IPS-11a (cell line): ENCODE measurements around the gene RALGAPA2.

Source experiments
- H3K4me3 ChIP-seq: one replicate; pipeline ENCODE4 v1.5.1; 2013; ENCODE audit warnings: low read depth, low read length, control low read depth

Gene RALGAPA2

GRCh38 chr20:20637998-20638725 is 74.3 kb downstream of the RALGAPA2 start:
- H3K4me3 ChIP-seq = no peak overlapping the region

DNA sequence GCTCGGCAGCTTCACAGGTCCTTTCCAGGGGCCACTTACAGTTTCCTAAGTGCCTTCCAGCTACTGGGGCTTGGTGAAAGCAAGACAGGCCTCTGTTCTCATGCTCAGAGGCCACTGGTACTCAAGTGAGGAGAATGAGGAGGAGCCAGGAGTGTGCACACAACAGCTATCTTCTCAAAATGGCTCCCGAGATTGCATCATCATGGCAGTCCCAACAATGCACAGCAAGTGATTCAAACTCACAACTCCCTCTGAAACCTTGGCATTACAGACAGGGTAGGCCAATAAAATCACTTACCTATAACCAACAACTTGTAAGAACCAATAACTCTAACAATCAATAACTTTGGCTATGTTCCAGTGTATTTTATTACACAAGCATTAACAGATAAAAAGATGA is 77.4 kb downstream of the RALGAPA2 start:
- H3K4me3 ChIP-seq = no peak overlapping the region

- H3K4me3 ChIP-seq = no peak overlapping the region
These were observed 79.8 kb downstream of the RALGAPA2 start for GRCh38 chr20:20632644-20633043.

GRCh38 chr20:20630551-20630950 is 81.9 kb downstream of the RALGAPA2 start:
- no peak overlapping the region for H3K4me3 ChIP-seq

DNA sequence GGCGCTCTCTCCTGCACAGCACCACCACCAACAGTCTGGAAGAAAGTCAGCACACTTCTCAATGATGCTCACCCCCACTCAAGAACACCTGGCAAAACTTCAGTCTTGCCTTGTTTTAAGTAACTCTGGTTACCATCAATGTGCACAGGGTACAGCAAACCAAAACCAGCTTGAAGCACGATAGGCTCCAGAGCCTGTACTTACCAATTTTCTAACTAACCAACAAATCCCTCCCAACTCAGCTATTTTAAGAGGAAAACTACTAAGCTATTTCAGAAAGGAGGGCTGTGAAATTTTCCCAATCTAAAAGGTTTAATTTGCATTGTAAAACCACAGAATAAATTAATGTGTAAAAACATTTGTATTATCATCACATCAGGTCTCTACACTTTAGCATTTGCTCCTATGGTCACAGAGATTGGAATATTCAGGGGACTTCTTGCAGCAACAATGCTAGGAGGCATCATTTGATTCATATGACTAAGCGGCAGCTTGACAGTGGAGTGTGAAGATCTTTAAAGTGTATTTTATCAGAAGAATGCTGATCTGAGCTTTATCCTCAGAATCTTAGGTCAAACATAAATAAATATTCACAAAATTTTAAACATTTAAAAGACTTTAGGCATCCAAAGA is 82.8 kb downstream of the RALGAPA2 start:
- H3K4me3 ChIP-seq = no peak overlapping the region

DNA sequence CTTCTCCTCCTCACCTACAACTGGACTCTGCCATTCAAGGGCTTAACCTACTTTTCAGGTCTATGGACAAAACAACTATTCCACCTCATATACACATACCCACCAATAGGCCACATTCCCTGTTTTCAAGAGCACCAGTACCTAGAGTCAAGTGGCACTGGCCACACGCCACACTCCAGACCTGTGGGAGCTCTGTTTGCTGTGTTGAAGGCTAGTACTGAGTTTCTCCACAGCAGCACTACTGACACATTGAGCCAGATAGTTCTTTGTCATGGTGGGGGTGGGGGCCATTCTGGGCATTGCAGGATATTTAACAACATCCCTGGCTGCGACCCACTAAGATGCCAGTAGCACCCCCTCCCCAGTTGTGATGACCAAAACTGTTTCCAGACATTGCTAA is 84.1 kb downstream of the RALGAPA2 start:
- no peak overlapping the region for H3K4me3 ChIP-seq

DNA sequence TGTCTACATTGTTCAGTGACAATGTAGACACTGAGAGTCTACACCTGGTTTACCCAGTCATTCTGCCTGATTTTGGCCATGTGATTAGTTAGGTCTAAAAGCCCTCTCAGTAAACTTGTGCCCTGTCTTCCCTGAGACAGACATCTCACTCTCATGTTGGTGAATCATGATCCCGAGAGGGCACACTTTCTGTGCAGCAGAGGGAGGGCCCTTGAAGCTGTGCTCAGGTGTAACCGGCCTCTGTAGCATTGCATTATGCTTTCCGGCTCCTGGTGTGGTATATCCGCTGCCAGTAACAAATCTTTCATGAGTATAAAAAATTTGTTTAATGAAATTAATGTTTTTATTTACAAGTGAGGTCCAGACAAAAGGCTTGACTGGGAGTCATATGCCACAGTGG is 85.0 kb downstream of the RALGAPA2 start:
- H3K4me3 ChIP-seq = no peak overlapping the region

- H3K4me3 ChIP-seq = no peak overlapping the region
These were observed 87.5 kb downstream of the RALGAPA2 start for GRCh38 chr20:20624914-20625313.

GRCh38 chr20:20621195-20621594 is 91.2 kb downstream of the RALGAPA2 start:
- H3K4me3 ChIP-seq = no peak overlapping the region

- H3K4me3 ChIP-seq = no peak overlapping the region
These were observed 98.1 kb downstream of the RALGAPA2 start for GRCh38 chr20:20614391-20614790.

DNA sequence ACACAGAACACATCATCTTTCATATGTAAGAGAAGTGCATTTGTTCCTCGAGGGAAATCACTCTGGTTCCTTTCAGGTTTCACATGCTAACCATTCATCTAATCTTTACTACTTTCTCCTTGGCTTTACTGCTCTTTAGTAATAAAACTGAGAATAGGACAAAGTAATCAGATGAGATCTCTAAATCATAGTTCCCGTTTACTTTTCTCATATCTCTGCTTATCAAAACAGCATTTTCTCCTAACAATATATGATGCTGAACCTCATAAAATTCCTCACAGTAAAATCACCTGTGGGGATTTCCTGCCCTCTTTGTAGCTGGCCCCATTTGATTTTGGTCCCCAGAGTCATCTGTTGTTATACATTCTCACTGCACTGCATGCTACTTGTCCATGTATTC is 100.2 kb downstream of the RALGAPA2 start:
- no peak overlapping the region for H3K4me3 ChIP-seq

DNA sequence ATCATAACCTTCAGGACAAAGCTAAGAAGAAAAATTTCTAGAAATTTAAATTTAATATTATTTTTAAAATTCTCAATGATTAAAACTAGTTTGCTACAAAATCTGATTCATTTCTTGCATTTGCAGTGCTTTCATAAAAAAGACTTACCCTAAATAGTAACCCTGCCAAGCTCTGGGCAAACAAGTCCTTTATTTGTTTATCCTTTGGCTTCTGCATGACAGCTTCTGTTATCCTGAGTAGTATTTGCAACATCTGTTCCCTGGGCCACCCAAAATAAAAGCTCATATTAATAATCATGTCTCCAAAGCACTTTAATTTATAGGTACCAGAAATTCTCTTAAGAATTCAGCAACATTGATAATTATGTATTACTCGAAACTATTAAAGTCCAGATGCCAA is 101.3 kb downstream of the RALGAPA2 start:
- H3K4me3 ChIP-seq = no peak overlapping the region

- H3K4me3 ChIP-seq = no peak overlapping the region
These were observed 102.9 kb downstream of the RALGAPA2 start for GRCh38 chr20:20609522-20609921.

- no peak overlapping the region for H3K4me3 ChIP-seq
These were observed 103.8 kb downstream of the RALGAPA2 start for GRCh38 chr20:20608641-20609040.

GRCh38 chr20:20608041-20608440 is 104.4 kb downstream of the RALGAPA2 start:
- no peak overlapping the region for H3K4me3 ChIP-seq

GRCh38 chr20:20606881-20607280 is 105.6 kb downstream of the RALGAPA2 start:
- H3K4me3 ChIP-seq = no peak overlapping the region

GRCh38 chr20:20606050-20606449 is 106.4 kb downstream of the RALGAPA2 start:
- H3K4me3 ChIP-seq = no peak overlapping the region

GRCh38 chr20:20604907-20605306 is 107.5 kb downstream of the RALGAPA2 start:
- H3K4me3 ChIP-seq = no peak overlapping the region

- H3K4me3 ChIP-seq = no peak overlapping the region
These were observed 108.1 kb downstream of the RALGAPA2 start for GRCh38 chr20:20604357-20604756.

DNA sequence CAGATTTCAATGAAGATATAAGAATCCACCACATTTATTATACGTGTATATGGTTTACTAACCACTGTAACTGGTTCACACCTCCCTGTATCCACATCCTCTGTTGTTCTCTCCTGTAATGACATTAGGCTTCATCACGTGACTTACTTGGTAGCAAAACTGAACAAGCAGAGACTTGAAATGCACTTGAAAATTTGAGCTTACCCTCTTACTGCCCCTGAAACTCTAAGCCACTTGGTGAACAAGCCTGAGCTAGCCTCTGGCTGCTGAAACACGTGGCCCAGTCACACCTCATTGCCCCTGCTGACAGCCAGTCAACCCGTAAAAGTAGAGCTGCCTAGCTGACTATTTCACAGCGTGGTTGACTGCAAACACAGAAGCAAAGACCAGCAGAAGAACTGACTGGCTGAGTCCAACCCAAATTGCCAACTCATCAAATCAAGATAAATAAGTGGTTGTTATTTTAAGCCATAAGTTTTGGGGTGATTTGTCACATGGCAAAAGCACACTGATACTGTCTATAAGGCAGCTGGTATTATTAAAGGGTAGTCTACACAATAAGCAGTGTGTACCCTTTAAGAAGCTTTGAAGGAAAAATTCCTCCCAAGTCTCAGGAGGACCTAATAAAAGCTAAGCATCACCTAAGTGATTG is 109.0 kb downstream of the RALGAPA2 start:
- no peak overlapping the region for H3K4me3 ChIP-seq

- H3K4me3 ChIP-seq = no peak overlapping the region
These were observed 114.5 kb downstream of the RALGAPA2 start for GRCh38 chr20:20597966-20598365.

DNA sequence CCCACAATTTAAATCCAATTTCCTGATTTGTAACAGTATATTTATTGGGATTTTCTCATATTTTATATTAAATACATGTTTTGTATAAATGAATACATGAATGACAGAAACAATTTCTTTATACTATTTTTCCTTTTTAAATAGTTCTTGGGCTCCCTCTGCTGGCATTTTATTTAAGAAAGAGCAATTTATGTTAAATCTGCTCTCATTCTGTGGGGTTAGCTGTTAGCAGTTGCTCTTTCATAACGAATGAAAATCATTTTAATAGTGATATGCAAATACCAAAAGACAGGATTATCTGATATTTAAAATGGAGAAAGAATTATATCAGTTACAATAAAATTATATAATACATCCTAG is 118.3 kb downstream of the RALGAPA2 start:
- H3K4me3 ChIP-seq = no peak overlapping the region
